K562 (cell line): ENCODE results near the gene THADA. TPM values are rescaled to one million over a fixed set of nuclear protein-coding genes. Genes with fewer than 3 reads are reported as not detected.
A peak's percentile ranks its signal among the peaks of the same experiment; 100 is the strongest.

Source experiments
- ATAC-seq: fragments of 200-7000 bp; cut with Tn5 transposase; 3 replicates; pipeline ENCODE4 v1.9.1; 2020; ENCODE audit warnings: moderate library complexity
- BruUV-seq: library from RNA; stranded (reverse); fragments of 400-500 nt; replicated peaks from 2 replicates; lab custom pipeline; 2021; lab: Mats Ljungman, UMichigan
- CTCF ChIA-PET: fragments of 300-600 bp; formaldehyde crosslinking; extraction: SDS; loops from one replicate; lab custom pipeline; 2021; ENCODE audit warnings: low intra/inter-chr PET ratio; lab: Yijun Ruan, JAX
- POLR2A ChIA-PET: fragments of 300-600, 350-650 bp; sonication (Branson Sonifier 250); formaldehyde crosslinking; extraction: SDS; loops from one replicate; lab custom pipeline; 2021; ENCODE audit warnings: antibody characterized with exemption, inconsistent platforms; lab: Yijun Ruan, JAX
- DNase-seq, 4 experiments: peaks; one replicate each; pipeline versions ENCODE4 v3.0.0 to v3.0.0-alpha.2; 2011 to 2018; ENCODE audit warnings: low spot score in 3 of 4, mixed read lengths in 3 of 4; ENCODE audit errors: extremely low read depth in 1 of 4
- FAIRE-seq: peaks from 2 replicates; lab custom pipeline; 2011; peaks lifted over from hg19 to GRCh38; lab: Jason Lieb, UNC
- H2AFZ ChIP-seq: 2 replicates; pipeline ENCODE4 v1.6.0; 2011; ENCODE audit warnings: low read depth, low read length, control low read depth, inconsistent platforms
- H3K27ac ChIP-seq: fragments of 200-600 bp; 3 replicates; pipeline ENCODE4 v1.8.0; 2011; ENCODE audit warnings: low read depth, mild to moderate bottlenecking, control low read depth, inconsistent platforms, low read length, moderate library complexity, mixed read lengths; ENCODE audit errors: extremely low read depth
- H3K27me3 ChIP-seq, 2 experiments: fragments of 300-600 bp in 1 of 2; 2 replicates in 1 of 2; 3 replicates in 1 of 2; pipeline versions ENCODE4 v1.6.0 to v1.8.0; 2011; ENCODE audit warnings: inconsistent platforms in 2 of 2, low read length in 2 of 2, mild to moderate bottlenecking in 1 of 2, mixed read lengths in 1 of 2, moderate library complexity in 1 of 2; ENCODE audit not compliant: control insufficient read depth in 2 of 2, insufficient read depth in 2 of 2
- H3K36me3 ChIP-seq: fragments of 300-600 bp; 3 replicates; pipeline ENCODE4 v1.8.0; 2011; ENCODE audit warnings: mild to moderate bottlenecking, low read length, inconsistent platforms; ENCODE audit not compliant: control insufficient read depth, insufficient read depth
- H3K4me1 ChIP-seq, 2 experiments: fragments of 200-600 bp in 1 of 2; replicated peaks in 1 of 2; 2 replicates in 1 of 2; 3 replicates in 1 of 2; pipeline versions ENCODE4 v1.5.1 to v1.8.0; 2011; ENCODE audit warnings: inconsistent platforms in 2 of 2, low read length in 2 of 2, mild to moderate bottlenecking in 1 of 2, mixed read lengths in 1 of 2, moderate library complexity in 1 of 2; ENCODE audit not compliant: control insufficient read depth in 2 of 2, insufficient read depth in 2 of 2
- H3K4me2 ChIP-seq: 2 replicates; pipeline ENCODE4 v1.6.1; 2011; ENCODE audit warnings: low read length, control low read depth, inconsistent platforms, mixed read lengths; ENCODE audit not compliant: insufficient read depth
- H3K4me3 ChIP-seq: fragments of 200-600 bp; sonication (generic), shearing (Covaris generic); 2 replicates; pipeline ENCODE4 v1.5.1; 2016; ENCODE audit warnings: control low read depth, inconsistent platforms
- H3K79me2 ChIP-seq: fragments of 200-600 bp; 3 replicates; pipeline ENCODE4 v1.8.0; 2011; ENCODE audit warnings: low read length, inconsistent platforms; ENCODE audit not compliant: control insufficient read depth, insufficient read depth
- H3K9ac ChIP-seq, 2 experiments: 2 replicates each; pipeline versions ENCODE4 v1.6.0 to v1.6.1; 2011; ENCODE audit warnings: low read depth in 2 of 2, low read length in 2 of 2, control low read depth in 1 of 2, inconsistent platforms in 1 of 2, mild to moderate bottlenecking in 1 of 2, mixed read lengths in 1 of 2; ENCODE audit not compliant: insufficient read depth in 1 of 2
- H3K9me1 ChIP-seq: one replicate; pipeline ENCODE4 v1.6.0; 2011; ENCODE audit warnings: inconsistent platforms, mild to moderate bottlenecking, low read length, moderate library complexity; ENCODE audit not compliant: control insufficient read depth, insufficient read depth
- H3K9me3 ChIP-seq: replicated peaks from 2 replicates; pipeline ENCODE4 v1.5.1; 2011; ENCODE audit warnings: low read depth, low read length, inconsistent platforms; ENCODE audit not compliant: control insufficient read depth, insufficient read depth
- H4K20me1 ChIP-seq: replicated peaks from 2 replicates; pipeline ENCODE4 v1.6.1; 2011; ENCODE audit warnings: low read length, inconsistent platforms, mixed read lengths; ENCODE audit not compliant: control insufficient read depth, insufficient read depth
- DEAF1 ChIP-seq: fragments of 450-650 bp; formaldehyde crosslinking; IDR thresholded peaks from 2 replicates; pipeline ENCODE4 v1.4.0; 2020; ENCODE audit warnings: mild to moderate bottlenecking, moderate library complexity
- GTF2A2 ChIP-seq: IDR thresholded peaks from 2 replicates; pipeline ENCODE4 v1.6.1; 2016; ENCODE audit warnings: mild to moderate bottlenecking, missing genetic modification characterization, missing compliant biosample characterization
- ZNF134 ChIP-seq: fragments of 250-450 bp; sonication (Bioruptor Pico); conservative IDR thresholded peaks from 2 replicates; pipeline ENCODE4 v1.4.0; 2020
- ZNF175 ChIP-seq: fragments of 200-800 bp; sonication (Bioruptor generic); IDR thresholded peaks from 2 replicates; pipeline ENCODE4 v1.6.1; 2016; ENCODE audit warnings: low read depth, mild to moderate bottlenecking, missing genetic modification characterization, missing compliant biosample characterization
- ZNF3 ChIP-seq: fragments of 250-450 bp; sonication (Bioruptor Pico); IDR thresholded peaks from 2 replicates; pipeline ENCODE4 v1.5.0; 2021; ENCODE audit warnings: mild to moderate bottlenecking, moderate library complexity
- ZNF311 ChIP-seq: fragments of 250-450 bp; sonication (Bioruptor Pico); IDR thresholded peaks from 2 replicates; pipeline ENCODE4 v1.4.0; 2020; ENCODE audit warnings: mild to moderate bottlenecking, moderate library complexity
- ZNF41 ChIP-seq: fragments of 250-450 bp; sonication (Bioruptor Pico); conservative IDR thresholded peaks from 2 replicates; pipeline ENCODE4 v1.4.0; 2020; ENCODE audit warnings: mild to moderate bottlenecking
- ZNF79 ChIP-seq: fragments of 250-450 bp; sonication (Bioruptor Pico); IDR thresholded peaks from 2 replicates; pipeline ENCODE4 v1.4.0; 2020; ENCODE audit warnings: low read depth, mild to moderate bottlenecking, moderate library complexity
- WGBS: fragments of 100-300 bp; shearing (Covaris generic); methylation state at CpG from one replicate; pipeline ENCODE4 v1.1.6; 2016; ENCODE audit warnings: low coverage, mixed read lengths; ENCODE audit not compliant: insufficient coverage; ENCODE audit errors: missing lambda C conversion rate; 5-methylcytosine and 5-hydroxymethylcytosine counted together
- in situ Hi-C: fragments of 300-500 bp; cut with MboI; formaldehyde crosslinking; loops from 4 replicates; pipeline ENCODE4 v1.15.0; 2018; ENCODE audit warnings: inconsistent platforms, mixed read lengths
- intact Hi-C: fragments of 100-400 bp; cut with micrococcal nuclease; formaldehyde crosslinking; loops from 2 replicates; pipeline ENCODE4 v1.14.2; 2022
- polyA plus RNA-seq, 8 experiments: library from polyadenylated mRNA; depleted of rRNA in 4 of 8; stranded (reverse) in 5 of 8; unstranded in 3 of 8; fragments of >200 nt; fragmentation: Nextera tagmentation in 2 of 8; fragmentation: Illumina TruSeq in 1 of 8; extraction: Ambion mirVana in 2 of 8; extraction: Trizol in 1 of 8; gene quantifications; 2 replicates each; pipeline versions ENCODE4 v1.2.1 to v1.2.3, GENCODE V29; 2011 to 2014; ENCODE audit warnings: inconsistent platforms in 1 of 8, missing spikeins in 1 of 8
- total RNA-seq, 7 experiments: library from RNA; depleted of rRNA in 6 of 7; stranded (reverse); fragments of >200 nt in 6 of 7; fragmentation: Illumina TruSeq in 2 of 7; extraction: Trizol in 2 of 7; gene quantifications; 2 replicates each; pipeline versions ENCODE4 v1.2.1 to v1.2.3, GENCODE V29; 2011 to 2021; ENCODE audit warnings: low replicate concordance in 1 of 7
- TF ChIP-seq, protein P1 (sequence below): fragments of 250-450 bp; sonication (Bioruptor Pico); IDR thresholded peaks from 2 replicates; pipeline ENCODE4 v1.4.0; 2020; ENCODE audit warnings: mild to moderate bottlenecking

THADA gene
- total and polyA plus RNA-seq, 9 of the 15 experiments (the other 6 are each of a cell fraction or from before 2014, with no cell fraction given): 17.8 to 34.7 (median 31.9) TPM

- H2AFZ ChIP-seq: no peak overlapping the region
- no peak overlapping the region for H3K4me2 ChIP-seq
- 84% methylated on average over 4 of the region's 4 CpGs for WGBS
- intact Hi-C loops: no loop called here
- no peaks in the 10 kb centered on the region for H3K27me3 ChIP-seq
- ChIA-PET CTCF (interaction anchor here (0.7 kb wide), 1 partner anchor 193 kb away, joined by 4 read pairs; no protein-coding TSS in a partner anchor), POLR2A (interaction anchor here (0.7 kb wide), 1 partner anchor 13 kb away, joined by 3 read pairs; no protein-coding TSS in a partner anchor)
- H3K4me1 ChIP-seq: peaks cover 3 to 31% of the 10 kb centered on the region in 2 experiments; a peak in 4 of 5 replicates
- no TSS peak for BruUV-seq
- FAIRE-seq (no peak), DNase-seq (no peak), ATAC-seq (no peak)
- H3K27ac ChIP-seq: no peak overlapping the region
- peaks cover 8% of the 10 kb centered on the region for H3K9me3 ChIP-seq
- no peaks in the 10 kb centered on the region for H3K9me1 ChIP-seq
- H3K79me2 ChIP-seq: no peaks in the 10 kb centered on the region
- in situ Hi-C loops: no loop called here
- no peak overlapping the region for H3K4me3 ChIP-seq
- H3K36me3 ChIP-seq: peaks cover 47% of the 10 kb centered on the region
- TF ChIP-seq GTF2A2 (tag): 0 out of 2 replicates have a peak, but pooled peaks have one; percentile 24
- TF ChIP-seq ZNF175 (CRISPR knock-in tag): no peak
- 0 out of 2 replicates have a peak, but pooled peaks have one; percentile 14 for TF ChIP-seq ZNF311 (CRISPR knock-in tag)
- 0 out of 2 replicates have a peak, but pooled peaks have one; percentile 23 for TF ChIP-seq DEAF1 (CRISPR knock-in tag)
- TF ChIP-seq ZNF41 (CRISPR knock-in tag): peak; percentile 50; the same call in 1 of the 2 replicates
- 0 out of 2 replicates have a peak, but pooled peaks have one; percentile 19 for TF ChIP-seq ZNF134 (CRISPR knock-in tag)
- peak; percentile 8; the same call in 1 of the 2 replicates for TF ChIP-seq ZNF79
- TF ChIP-seq, protein P1, sequence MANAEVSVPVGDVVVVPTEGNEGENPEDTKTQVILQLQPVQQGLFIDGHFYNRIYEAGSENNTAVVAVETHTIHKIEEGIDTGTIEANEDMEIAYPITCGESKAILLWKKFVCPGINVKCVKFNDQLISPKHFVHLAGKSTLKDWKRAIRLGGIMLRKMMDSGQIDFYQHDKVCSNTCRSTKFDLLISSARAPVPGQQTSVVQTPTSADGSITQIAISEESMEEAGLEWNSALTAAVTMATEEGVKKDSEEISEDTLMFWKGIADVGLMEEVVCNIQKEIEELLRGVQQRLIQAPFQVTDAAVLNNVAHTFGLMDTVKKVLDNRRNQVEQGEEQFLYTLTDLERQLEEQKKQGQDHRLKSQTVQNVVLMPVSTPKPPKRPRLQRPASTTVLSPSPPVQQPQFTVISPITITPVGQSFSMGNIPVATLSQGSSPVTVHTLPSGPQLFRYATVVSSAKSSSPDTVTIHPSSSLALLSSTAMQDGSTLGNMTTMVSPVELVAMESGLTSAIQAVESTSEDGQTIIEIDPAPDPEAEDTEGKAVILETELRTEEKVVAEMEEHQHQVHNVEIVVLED: 0 out of 2 replicates have a peak, but pooled peaks have one; percentile 8
- TF ChIP-seq ZNF3 (CRISPR knock-in tag): no peak
- no peak overlapping the region for H3K9ac ChIP-seq
- no peaks in the 10 kb centered on the region for H4K20me1 ChIP-seq
Measured at GRCh38 chr2:43289331-43289730, 306.5 kb downstream of the THADA start.
